G401 (cell line): ENCODE measurements around the gene MTG2. TPM values are rescaled to one million over a fixed set of nuclear protein-coding genes. Genes with fewer than 3 reads are reported as not detected.
A peak's percentile ranks its signal among the peaks of the same experiment; 100 is the strongest.

Experiments
- DNase-seq: peaks from one replicate; pipeline ENCODE4 v3.0.0-alpha.2; 2015; ENCODE audit warnings: low spot score
- in situ Hi-C: cut with HindIII; loops from 2 replicates; pipeline ENCODE4 v1.10.0; 2016; ENCODE audit warnings: low sequenced_read_pairs, mixed read lengths
- total RNA-seq: library from RNA; depleted of rRNA; stranded (reverse); fragments of >200 nt; shearing (Covaris generic); gene quantifications from 2 replicates; pipeline ENCODE4 v1.2.3, GENCODE V29; 2014

MTG2 gene
- total RNA-seq, 1 experiment from 2014 or later: 30.6 TPM

DNA sequence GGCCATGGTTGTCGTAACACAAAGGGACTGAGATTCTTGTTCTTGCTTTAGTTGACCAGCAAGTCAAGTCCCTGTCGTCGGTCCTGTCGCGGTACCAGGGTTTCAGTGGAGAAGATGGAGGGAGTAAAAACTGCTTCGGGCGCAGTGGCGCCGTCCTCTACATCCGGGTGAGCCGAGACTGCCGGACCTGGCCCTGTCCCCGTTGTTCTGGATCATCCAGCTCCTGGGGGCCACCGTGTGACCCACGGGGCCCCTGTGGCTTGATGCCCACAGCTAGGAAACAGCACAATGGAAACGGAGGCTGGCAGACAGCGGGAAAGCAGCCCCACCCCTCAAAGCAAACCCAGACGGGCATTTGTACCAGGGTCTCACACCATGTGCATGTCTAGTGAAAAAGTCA, 15.0 kb downstream of the MTG2 start:
- DNase-seq: no peak
- in situ Hi-C loops: no loop called here

DNA sequence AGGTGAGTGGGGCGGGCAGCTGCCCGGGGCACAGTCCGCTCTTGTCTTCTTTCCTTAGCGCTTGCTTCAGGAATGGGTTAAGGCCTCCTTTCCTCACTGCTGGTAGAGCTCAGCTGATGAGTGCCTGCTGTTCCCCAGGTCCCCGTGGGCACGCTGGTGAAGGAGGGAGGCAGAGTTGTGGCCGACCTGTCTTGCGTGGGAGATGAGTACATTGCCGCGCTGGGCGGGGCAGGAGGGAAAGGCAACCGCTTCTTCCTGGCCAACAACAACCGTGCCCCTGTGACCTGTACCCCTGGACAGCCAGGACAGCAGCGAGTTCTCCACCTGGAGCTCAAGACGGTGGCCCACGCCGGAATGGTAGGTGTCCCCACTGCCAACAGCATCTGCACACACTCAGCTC, 15.7 kb downstream of the MTG2 start:
- in situ Hi-C loops: no loop called here

DNA sequence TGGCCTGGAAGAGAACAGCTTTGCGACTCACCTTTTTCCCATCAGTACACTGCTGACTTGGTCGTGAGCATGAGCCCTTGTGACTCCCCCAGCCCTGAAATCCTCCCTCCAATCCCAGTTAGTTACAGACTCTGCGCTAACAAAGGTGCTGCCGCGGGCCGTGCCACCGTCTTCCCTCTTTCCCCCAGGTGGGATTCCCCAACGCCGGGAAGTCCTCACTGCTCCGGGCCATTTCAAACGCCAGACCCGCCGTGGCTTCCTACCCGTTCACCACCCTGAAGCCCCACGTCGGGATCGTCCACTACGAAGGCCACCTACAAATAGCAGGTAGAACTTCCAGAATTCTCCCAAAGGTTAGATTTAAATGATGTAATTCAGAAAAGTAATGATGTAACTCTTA, 16.1 kb downstream of the MTG2 start:
- DNase-seq: no peak
- in situ Hi-C loops: no loop called here

More for the DNA sequence above, 15.7 kb downstream of the MTG2 start:
- no peak for DNase-seq

DNA sequence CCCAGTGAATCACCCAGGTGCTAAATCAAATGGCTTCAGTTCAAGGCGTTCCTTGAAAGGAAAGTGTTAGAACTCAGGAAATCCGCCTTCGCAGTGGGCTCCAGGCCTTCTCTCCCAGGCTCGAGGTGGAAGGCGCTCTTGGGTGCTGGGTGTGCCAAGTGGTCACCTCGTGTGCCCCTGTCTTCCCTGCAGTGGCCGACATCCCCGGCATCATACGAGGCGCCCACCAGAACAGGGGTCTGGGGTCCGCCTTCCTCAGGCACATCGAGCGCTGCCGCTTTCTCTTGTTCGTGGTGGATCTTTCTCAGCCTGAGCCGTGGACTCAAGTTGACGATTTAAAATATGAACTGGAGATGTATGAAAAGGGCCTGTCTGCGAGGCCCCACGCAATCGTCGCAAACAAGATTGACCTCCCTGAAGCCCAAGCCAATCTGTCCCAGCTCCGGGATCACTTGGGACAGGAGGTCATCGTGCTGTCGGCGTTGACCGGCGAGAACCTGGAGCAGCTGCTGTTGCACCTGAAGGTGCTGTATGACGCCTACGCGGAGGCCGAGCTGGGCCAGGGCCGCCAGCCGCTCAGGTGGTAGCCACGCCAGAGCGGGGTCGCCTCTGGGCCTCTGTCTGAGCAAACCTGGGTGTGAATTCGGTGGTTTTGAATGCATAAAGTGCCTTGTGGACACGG, 17.8 kb downstream of the MTG2 start:
- in situ Hi-C loops: no loop called here
- DNase-seq: no peak

DNA sequence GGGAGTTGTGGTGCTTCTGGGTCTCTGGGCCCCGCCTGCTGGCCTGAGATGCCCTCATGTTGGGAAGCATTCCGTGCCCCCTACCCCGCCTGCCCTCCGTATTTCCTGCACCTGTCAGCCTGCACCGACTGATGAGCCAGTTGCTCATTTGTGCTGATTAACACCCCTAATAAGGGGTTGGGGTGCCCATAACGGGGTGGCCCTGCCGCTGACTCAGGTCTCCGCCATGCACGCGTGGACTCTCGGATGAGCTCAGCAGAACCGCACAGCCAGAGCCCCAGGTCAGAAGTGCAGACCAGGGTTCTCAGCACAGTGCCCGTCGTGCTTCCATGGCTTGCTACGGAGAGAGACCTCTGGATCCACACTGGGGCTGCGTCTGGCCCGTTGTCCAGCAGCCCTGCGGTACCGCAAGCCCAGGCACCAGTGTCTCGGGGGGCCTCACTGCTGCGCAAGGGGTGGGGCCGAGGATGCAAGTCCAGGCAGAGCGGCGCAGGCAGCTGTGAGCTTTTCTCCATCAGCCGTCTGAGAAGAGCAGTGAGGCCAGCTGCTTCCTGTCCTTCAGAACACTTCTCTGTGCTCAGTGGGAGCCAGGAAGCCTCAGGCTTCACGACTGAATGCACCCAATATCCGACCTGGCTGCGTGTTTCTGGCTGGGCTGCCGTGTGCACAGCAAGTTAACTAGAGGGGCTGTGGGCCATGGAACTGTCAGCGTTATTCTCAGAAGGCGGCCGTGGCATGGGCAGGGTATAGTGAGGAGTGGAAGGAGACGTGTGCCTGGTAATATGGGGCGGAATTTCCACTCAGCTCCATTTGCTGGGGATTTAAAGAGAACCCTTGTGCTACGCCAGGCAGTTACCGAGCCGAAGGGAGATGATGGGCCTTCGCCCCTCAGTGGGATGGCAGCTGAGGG, 18.6 kb downstream of the MTG2 start:
- DNase-seq: peak; percentile 68
- in situ Hi-C loops: no loop called here

DNA sequence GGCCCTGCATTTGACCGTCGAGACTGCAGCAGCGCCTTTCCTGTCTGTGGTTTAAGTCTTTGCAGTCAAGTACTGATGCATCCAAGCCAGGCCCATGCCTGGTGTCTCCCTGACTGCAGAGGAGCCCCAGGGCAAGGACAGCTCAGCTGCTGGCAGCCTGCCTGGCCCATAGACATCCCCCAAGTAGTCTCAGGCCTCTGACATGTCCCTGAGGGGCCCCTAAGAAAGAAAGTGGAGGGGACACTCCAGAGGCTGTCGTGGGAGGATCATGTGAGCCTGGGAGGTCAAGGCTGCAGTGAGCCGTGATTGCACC, 19.2 kb downstream of the MTG2 start:
- no peak for DNase-seq
- in situ Hi-C loops: no loop called here

DNA sequence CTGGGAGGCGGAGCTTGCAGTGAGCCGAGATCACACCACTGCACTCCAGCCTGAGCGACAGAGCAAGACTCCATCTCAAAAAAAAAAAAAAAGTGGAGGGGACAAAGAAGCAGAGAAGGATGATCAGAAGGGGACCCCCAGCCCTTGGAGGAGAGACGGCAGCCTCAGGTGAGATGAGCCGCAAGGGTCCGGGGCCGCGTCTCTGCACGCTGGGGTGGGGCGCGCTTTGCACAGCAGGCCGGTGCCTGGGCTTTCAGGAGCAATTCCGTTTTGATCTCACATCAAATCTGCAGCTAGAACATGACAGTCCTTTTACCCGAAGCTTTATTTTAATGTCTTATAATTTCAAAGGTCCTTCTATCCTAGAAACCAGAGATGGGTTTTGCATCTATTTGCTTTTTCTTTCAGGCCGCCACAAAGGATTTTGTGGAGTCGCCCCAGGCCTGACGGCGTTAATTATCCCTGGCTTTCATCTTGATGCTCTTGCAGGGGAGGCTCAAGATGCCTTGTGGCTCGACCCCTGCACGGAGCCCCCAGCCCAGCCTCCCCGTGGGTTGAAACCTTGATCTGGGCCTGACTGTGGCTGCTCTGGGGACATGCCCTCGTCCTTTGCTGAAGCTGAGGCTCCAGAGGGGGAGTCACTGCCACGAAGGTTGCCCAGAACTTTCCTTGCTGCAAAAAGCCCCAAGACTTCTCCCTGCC, 20.0 kb downstream of the MTG2 start:
- no peak for DNase-seq
- in situ Hi-C loops: no loop called here

DNA sequence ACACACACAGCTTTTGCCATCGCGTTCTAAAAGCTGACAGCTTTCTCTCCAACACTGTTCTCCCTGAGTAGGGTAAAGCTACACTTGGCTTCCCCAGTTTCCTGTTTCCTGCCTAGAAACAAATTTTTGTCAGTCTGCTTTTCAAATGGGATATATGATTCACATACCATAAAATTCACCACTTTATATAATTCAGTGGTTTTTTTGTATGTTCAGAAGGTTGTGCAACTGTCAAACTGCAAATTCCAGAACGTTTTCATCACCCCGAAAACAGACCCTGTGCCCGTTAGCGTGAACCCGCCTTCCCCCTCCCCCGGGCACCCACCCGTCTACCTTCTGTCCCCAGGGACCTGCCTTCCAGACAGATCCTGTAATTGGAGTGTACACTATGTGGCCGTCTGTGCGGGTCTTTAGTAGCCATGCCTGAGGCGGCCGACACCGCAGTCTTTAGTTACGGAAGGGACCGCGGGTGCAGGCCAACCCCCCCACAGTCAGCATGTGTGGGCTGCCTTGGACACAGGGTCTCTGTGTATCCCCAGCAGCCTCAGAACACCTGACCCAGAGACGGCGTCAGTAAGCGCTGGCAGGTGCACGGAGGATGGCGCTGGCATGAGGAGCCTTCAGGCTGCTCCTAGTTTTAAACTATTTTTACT, 20.7 kb downstream of the MTG2 start:
- in situ Hi-C loops: no loop called here
- no peak for DNase-seq

DNA sequence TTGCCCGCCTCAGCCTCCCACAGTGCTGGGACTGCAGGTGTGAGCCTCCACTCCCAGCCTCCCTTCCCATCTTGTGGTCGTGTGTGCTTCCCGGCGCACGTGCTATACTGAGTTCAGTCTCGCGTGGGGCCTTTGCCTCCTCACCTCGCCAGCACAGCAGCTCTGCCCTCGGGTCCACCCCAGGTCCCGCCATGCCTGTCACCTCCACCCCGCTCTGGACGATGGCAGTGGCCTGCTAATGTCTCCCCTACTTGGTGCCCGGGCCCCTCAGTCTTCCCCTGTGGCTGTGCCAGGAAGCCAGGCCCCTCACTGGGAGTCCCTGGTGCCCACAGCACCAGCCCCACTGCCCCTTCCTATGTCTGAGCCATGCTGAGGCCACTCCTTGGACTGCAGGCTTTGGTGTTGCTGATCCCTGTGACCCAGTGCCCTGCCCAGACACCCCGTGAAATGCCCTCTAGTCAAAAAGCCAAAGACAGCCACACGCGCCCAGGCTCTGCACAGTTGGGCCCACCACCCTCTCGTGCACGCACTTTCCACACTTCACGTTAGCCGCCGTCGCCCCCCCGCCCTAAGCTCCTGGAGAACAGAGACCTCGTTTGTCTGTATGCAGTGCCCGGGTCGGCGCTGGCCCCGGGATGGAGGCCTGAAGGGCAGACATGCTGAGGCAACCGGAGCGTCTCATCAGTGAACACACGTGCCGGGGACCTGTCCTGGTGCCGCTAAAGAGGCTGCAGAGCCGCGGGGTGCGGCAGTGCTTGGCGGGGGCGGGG, 23.0 kb downstream of the MTG2 start:
- in situ Hi-C loops: no loop called here
- DNase-seq: no peak

DNA sequence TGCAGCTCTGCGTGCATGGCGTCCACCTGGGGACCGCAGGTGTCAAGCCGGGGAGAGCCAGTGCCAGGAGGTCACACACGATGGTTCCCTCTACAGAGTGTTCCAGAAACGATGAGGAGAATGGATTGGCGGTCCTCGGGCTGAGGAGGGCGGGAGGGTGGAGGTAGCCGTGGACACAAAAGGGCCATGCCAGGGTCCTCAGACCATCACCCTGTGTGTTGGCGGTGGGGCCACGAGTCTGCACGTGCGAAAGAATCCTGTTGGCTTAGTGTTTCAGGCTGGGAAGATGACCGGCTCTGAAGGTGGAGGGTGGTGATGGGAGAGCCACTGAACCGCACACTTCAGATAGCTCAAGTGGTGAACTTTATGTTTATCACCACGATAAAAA, 23.6 kb downstream of the MTG2 start:
- in situ Hi-C loops: no loop called here
- no peak for DNase-seq

DNA sequence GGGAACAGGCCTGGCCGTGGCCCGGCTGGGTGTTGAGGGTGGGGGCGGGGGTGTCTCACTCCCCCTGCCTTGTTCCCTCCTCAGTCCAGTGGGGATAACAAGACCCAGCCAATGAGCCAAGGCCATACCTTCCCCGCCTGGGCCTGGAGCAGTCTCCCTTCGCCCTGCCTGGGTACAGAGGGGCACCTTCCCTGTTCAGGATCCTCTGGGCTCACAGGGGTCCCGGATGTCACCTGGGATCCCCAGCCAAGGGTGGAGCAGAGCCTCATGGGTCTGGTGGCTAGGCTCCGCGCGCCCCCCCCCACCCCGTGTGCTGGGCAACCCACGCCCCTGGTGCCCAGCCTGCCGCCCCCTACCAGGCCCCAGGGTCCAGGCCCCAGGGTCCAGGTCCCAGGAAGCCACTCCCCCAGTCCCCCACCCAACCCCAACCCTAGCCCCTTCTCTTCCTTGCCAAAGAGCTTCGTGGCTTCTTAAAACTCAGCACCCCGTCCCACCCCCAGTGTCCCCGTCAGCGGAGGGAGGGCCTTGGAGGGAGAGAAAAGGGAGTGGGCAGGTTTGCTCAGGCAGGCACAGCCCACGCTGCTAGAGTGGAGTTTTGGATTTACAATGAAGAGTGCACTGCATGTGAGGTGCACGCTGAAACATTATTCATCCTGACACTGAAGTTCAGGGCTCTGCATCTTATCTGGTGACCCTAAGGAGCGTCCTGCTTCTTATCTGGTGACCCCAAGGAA, 25.4 kb downstream of the MTG2 start:
- in situ Hi-C loops: no loop called here
- DNase-seq: no peak

DNA sequence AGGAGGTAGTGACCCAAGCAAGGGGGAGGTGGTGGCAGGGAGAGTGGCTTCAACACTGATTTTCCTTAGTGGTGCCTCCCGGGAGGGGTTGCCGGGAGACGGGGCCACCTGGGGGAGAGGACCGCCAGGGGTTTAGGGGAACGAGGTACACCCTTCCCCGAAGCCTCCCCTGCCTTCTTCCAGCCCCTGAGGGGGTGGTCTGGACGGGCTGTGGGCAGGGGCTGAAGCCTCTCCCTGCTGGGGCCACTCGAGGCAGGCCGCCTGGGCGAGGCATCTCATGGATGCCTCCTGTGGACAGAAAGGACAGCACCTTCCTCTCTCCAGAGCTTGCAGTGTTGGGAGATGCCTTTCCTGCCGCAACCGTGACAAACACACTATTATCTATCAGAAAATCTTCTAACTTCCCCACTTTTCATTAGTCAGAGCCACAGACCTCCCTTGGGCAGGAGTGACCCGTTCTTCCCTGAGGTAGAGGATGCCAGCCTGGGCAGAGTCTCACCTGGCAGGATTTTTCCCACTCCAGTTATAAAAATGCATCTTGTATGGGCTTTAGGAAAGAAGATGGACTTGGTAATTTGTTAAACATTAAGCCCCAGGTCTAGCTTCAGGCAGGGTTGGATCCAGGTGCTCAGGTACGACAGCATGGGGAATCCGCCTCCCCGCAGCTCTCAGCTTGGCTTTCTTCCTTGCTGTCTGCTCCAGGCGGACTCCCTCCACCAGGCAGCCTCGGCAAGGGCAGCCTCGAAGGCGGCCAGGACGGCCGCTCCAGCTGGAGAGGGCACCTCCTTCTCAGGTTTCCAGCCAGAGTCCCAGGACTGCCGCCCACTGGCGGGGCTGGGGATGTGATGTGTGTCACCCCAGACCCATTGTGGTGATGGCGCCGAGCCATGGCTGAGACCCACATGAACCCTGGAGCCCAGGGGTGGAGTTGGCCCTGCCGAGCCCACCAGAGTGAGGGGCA, 26.2 kb downstream of the MTG2 start:
- DNase-seq: no peak
- in situ Hi-C loops: no loop called here

DNA sequence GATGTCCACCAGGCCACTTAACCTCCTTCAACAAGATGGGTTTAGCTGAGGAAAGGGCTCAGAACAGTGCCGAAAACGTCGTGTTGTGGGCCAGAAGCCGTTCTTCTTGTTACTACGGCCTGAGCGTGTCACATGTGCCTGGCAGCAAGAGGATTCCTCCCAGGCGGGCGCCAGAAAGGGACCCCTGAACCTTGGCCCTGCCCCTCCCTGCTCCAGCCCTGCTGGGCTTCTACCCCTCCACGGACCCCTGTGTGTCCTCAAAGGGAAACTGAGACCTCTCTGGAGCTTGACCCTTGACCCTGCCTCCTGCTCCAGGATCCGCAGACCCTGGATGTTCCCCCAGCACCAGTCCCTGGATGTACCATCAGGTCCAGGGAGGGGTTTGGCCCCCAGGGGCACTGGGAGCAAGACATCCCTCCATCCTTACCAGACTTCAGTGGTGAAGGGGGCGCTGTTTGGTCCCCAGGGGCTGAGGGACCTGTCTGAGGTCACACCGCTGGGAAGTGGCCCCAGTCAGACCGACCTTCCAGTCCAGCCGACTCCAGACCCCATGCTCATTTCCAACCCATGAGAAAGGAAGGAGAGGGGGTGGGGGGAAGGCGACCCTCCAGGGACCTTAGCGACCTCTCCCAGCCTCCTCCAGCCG, 27.1 kb downstream of the MTG2 start:
- in situ Hi-C loops: no loop called here
- DNase-seq: no peak

DNA sequence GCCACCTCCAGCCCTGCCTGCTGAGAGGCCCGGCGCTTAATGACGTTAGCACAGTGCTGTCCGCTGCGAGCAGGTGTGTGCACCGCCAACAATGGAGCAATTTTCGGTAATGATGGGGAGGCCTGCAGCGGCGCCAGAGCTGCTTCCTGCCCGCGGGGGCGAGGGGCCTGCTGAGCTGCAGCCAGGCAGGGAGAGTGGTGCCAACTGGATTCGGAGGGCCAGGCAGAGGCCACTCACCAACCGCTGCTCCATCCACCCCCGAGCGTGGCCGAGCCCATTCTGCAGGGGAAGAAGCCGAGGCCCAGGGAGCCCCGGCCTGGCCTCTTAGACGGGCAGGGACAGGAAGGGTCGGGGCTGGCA, 27.6 kb downstream of the MTG2 start:
- in situ Hi-C loops: no loop called here
- DNase-seq: no peak

DNA sequence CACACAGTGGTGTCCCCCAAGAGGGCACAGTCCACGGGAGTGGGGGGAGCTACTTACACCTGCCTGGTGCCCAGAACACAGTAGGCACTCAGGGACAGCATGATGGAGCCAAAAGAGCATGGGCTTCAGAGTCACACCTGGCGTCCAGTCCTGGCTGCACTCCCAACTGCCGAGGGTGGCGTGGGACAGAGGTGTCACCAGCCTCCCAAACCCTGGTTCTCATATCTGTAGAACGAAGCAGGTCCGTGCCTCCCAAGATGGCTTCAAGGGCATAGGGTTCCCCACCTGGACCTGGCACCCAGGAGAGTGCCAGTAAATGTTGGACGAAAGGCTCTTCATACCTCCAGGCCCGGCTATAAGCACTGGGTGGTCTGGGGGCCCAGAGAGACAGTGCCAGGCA, 28.4 kb downstream of the MTG2 start:
- in situ Hi-C loops: no loop called here
- DNase-seq: no peak

DNA sequence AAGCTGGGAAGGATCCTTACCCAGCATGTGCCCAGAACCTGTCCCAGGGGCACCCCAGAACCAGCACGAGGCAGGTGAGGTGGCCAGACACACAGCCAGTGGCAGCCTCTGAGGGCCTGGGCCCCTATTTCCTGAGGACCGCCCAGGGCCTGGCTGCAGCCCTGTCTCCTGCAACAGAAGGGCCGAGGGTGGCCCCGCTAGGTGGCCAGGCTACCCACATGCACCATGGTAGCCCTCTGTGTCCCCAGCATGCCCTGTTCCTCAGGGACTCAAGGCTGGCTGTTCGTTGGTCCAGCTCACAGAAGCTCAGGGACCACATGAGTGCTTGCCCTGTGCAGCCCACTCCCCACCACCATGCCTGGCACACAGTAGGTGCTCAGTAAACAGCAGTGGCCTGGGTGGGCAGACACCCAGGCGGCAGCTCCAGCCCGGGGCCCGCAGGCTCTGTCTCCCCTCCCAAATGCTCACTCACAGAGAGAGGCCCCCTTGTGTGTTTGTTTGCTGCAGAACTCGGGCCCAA, 29.0 kb downstream of the MTG2 start:
- in situ Hi-C loops: no loop called here
- DNase-seq: no peak

DNA sequence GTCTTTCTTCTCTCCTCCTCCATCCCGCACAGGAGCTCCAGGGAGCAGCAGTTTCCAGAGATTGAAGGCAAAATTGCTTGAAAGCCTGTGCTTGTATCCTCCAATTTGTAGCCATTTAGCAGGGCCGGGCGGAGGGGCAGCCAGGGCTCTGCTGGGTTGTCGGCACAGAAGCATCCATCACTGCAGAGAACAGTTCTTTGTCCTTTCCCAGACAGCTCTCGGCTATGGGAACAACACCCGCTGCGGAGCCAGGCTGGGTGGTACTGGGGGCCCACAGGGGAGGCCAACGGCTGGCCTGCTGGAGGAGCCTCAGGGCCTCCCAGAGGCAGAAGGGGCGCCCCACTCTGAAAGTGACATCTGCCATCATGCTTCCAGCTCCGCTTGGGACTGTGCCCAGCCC, 29.5 kb downstream of the MTG2 start:
- in situ Hi-C loops: no loop called here
- no peak for DNase-seq
